HG03060 (cell line): Measurements from ENCODE around the gene SEC62.

Source experiments
- ATAC-seq: cut with Tn5 transposase; IDR thresholded peaks from one replicate; pipeline ENCODE4 v1.9.1; 2021; ENCODE audit warnings: low read depth, moderate number of reproducible peaks; ENCODE audit not compliant: unreplicated experiment

The SEC62 gene

GRCh38 chr3:169966951-169967915 lies 626 bp downstream of the SEC62 start:
- peak; percentile 11 for ATAC-seq

GRCh38 chr3:169968224-169968885 lies 1.7 kb downstream of the SEC62 start:
- no peak for ATAC-seq

DNA sequence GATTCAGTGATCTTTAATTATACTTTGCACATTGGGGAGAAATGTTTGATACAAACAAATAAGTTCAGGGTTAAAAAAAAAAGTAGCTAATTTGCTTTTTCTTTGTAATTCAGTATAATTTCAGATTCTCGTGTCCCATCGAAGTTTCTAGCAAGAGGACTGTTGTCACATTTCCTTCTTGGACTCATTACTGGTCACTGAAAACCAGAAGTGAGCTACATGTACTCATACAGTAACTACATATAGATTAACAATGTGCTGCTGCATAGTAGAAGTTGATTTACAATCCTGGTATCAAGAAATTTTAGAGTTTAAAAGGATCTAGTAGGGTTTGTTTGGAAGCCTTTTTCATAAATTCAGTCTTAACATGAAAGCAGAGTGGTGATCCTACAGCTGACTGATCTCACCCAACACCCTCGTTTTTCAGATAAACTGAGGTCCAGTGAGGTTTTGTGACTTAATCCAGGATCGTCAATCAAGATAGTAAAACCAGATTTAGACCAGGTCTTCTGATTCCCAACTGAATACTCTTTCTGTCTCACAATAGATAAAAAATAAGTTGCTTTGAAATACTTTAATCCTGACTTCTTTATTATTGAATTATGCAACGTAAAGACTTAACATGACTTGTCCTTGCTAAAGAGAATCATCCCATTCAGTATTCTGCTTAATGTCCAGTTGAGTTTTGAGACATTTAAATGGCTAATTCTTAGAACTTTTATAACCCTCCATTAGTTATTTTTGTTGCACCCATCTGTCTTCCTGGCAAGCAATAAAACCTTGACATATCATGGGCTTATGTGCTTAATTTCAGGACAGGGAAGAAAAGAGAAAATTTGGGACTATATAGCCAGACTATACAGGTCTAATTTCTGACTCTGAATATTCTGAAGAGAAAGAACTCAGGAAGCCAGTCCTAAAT lies 2.8 kb downstream of the SEC62 start:
- ATAC-seq = no peak

- no peak for ATAC-seq
These were observed 4.2 kb downstream of the SEC62 start for GRCh38 chr3:169970847-169971246.

- ATAC-seq = no peak
These were observed 4.9 kb downstream of the SEC62 start for GRCh38 chr3:169971522-169971921.

GRCh38 chr3:169980055-169980454 lies 13.4 kb downstream of the SEC62 start:
- no peak for ATAC-seq

DNA sequence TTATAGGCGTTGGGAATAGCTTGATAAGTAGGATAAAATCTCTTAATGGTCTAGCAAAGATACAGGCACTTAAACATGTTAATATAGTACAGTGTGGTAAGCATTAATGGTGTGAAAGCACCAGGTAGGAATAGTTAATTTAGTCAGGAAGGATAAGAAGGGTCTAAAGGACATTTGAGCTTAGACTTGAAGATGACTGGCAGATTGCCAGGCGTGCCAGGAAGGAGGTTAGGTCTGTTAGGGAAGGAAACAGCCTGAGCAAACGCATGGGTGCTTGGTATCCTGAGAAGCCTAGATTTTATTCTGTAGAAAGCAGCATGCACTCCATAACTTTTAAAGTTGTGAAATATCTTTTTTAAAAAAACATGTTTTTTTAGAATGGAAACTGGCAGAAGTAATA lies 17.7 kb downstream of the SEC62 start:
- ATAC-seq = no peak

DNA sequence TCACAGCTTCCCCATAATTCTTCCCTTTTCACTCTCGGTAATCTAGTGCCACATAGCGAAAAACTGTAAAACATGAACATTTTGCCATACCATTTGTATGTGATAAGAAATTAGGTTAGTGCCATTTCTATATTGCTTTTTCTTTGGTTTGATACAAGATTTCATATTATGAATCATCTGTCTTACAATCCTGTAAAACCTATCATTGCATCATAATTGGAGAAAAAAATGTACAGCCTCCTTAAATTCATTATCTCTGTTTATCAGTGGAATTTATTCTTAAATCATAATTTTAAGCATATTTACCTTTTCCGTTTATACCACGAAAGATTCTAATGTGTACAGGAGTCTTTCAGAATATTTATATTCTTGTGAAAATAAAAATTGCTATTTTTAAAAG lies 23.8 kb downstream of the SEC62 start:
- no peak for ATAC-seq

DNA sequence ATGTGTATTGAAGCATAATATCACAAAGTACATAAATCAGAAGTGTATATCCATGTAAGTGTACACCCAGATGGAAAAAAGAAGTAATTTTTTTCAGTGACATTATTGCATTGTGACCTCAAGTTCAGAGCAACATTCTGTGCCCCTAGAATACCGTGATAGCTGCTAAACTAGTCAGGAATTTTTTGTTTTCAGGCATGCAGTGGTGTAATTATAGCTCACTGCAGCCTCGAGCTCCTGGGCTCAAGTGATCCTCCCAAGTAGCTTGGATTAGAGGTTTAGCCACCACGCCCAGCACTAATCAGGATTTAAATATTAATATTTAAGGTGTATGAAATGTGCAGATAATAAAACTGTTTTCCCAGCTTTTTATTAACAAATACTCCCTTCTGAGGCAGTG lies 25.5 kb downstream of the SEC62 start:
- no peak for ATAC-seq

DNA sequence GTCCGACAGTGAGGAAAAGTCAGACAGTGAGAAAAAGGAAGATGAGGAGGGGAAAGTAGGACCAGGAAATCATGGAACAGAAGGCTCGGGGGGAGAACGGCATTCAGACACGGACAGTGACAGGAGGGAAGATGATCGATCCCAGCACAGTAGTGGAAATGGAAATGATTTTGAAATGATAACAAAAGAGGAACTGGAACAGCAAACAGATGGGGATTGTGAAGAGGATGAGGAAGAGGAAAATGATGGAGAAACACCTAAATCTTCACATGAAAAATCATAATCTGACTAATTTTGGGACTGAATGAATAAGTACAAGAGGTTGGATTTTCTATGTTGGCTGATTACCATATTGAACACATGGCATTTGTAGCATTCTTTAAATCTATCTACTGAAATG lies 26.2 kb downstream of the SEC62 start:
- ATAC-seq = no peak

DNA sequence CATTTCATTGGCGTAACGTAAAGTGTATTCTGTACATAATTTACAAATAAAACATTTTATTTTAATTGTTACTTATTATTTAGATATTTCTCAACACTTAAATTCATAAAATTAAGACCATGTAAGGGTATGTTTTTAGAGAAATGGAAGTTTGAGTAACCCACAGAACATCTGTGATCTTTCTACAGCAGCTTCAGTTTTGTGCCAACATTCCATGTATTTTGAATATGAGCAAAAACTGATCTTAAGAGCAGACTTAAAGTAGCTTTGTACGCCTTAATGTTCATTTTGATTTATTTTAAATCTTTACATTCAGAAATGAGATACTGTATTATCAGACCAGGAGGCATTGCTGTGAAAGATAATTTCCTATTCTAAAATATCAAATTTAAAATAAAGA lies 27.2 kb downstream of the SEC62 start:
- ATAC-seq = no peak

- no peak for ATAC-seq
These were observed 29.5 kb downstream of the SEC62 start for GRCh38 chr3:169996063-169996462.

- ATAC-seq = no peak
These were observed 32.1 kb downstream of the SEC62 start for GRCh38 chr3:169998668-169999131.

- ATAC-seq = peak; percentile 97
These were observed 32.8 kb downstream of the SEC62 start for GRCh38 chr3:169999433-169999832.

GRCh38 chr3:170000051-170000450 lies 33.4 kb downstream of the SEC62 start:
- no peak for ATAC-seq

DNA sequence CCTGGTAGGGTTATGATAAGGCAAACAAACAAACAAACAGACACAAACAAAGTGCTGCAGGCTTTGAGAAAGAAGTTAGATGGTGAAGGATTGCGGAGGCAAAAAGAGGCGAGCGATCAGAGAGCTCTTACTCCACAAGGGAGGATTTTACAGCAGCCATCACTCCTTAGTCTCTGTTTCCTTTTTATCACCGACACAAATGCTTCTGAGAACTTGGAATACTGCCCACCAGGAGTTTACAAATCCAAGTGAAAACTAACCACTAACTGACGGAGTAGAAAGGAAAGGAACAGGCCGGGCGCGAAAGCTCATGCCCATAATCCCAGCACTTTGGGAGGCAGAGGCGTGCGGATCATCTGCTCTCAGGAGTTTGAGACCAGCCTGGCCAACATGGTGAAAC lies 35.6 kb downstream of the SEC62 start:
- no peak for ATAC-seq

DNA sequence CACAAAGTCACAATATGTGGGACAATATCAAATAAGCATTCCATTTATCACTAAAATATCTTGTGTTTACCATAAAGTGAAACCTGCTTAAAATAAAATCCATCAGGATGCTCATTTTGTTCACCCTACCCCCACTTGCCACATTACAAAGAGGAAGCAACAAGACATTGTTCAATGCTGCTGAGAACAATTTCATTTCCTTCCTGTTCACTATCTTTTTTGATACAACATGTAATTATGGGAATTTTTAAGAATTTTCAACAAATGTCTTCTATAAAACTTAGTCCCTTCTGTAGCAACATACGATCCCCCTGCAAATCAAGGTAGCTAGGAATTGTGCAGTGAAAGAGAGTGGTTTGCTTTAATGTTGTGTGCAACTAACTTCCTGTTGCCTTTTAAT lies 36.3 kb downstream of the SEC62 start:
- ATAC-seq = no peak

DNA sequence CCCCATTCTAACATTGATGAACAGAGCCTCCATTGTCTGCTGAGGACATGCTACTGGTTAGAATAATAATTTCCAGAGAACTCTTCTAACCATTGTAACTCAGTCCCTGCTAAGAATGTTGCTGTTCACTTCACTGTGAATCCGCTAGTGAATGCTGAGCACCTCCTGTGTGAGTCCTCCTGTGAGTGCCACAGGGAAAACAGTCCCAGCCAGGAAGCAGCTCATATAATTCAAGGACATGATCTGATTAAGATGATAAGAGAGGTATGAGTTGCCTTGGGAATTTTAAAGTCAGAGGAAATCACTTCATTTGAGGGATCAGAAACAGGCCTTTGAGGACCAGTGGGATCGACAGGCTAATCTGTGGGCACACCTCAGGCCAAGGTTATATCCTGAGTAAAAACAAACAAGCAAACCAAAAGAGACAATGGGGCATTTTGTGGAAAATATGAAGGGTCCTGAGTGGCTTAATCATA lies 37.3 kb downstream of the SEC62 start:
- no peak for ATAC-seq

DNA sequence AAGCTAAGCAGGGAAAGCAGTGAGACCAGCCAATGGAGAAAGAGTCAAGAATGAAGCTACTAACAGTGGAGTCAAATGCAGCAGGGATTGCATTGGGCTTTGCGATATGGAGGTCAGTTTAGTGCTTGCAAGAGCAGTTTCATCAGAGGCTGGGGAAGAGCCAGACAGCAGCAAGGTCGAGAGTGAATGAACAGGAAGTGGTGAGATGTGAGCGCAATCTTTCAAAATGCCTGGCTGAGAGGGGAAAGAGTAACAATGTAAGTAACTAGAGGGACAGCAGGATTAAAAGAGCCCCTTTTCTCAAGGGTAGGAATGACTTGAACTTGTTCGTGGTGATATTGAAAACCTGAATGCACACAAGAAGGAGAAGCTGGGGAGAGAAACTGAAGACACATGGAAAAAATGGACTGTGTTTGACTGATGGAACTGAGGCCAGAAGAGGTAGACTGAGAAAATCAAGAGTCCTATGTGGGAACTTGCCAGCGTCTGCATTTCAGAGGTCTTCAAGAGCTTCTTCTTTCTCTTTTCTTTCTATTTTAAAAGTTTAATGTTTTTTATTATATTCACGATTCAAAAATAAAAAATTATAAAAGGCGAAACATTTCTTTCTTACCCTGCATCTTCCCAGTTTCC lies 40.5 kb downstream of the SEC62 start:
- ATAC-seq = peak; percentile 63

DNA sequence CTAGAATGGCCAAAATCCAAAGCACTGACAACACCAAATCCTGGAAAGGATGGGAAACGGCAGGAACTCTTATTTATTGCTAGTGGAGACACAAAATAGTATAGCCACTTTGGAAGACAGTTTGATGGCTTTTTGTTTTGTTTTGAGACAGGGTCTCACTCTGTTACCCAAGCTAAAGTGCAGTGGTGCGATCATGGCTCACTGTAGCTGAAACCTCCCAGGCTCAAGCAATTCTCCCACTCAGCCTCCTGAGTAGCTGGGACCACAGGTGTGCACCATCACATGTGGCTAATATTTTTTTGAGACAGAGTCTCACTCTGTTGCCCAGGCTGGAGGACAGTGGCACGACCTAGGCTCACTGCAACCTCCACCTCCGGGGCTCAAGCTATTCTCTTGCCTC lies 43.9 kb downstream of the SEC62 start:
- no peak for ATAC-seq
